HEK293 (cell line): Measurements from ENCODE around the gene RPS25.
A peak's percentile ranks its signal among the peaks of the same experiment; 100 is the strongest.

Source experiments
- CTCF ChIA-PET: fragments of 350-600 bp; formaldehyde crosslinking; extraction: SDS; loops from one replicate; lab custom pipeline; 2021; ENCODE audit warnings: antibody characterized with exemption; lab: Yijun Ruan, JAX
- POLR2A ChIA-PET: fragments of 300-600 bp; formaldehyde crosslinking; extraction: SDS; loops from one replicate; lab custom pipeline; 2020; ENCODE audit warnings: antibody characterized with exemption, inconsistent platforms; lab: Yijun Ruan, JAX
- H3K27ac ChIP-seq: fragments of 200-500 bp; sonication (Bioruptor generic); 2 replicates; pipeline ENCODE4 v1.5.1; 2014; ENCODE audit warnings: low read depth, low read length, control low read depth, inconsistent platforms; ENCODE audit errors: extremely low read depth
- H3K36me3 ChIP-seq, 2 experiments: fragments of 200-500 bp in 1 of 2; sonication (Bioruptor generic) in 1 of 2; 1 replicate in 1 of 2; 2 replicates in 1 of 2; pipeline ENCODE4 v1.5.1; 2014 to 2017; ENCODE audit warnings: inconsistent platforms in 2 of 2, low read length in 2 of 2; ENCODE audit not compliant: control insufficient read depth in 2 of 2, insufficient read depth in 1 of 2
- H3K4me1 ChIP-seq: fragments of 200-500 bp; sonication (Bioruptor generic); 2 replicates; pipeline ENCODE4 v1.5.1; 2014; ENCODE audit warnings: mild to moderate bottlenecking, low read length, inconsistent platforms; ENCODE audit not compliant: control insufficient read depth, insufficient read depth
- H3K4me3 ChIP-seq: 2 replicates; pipeline ENCODE4 v1.5.1; 2011; ENCODE audit warnings: low read depth, mild to moderate bottlenecking, control low read depth, low read length, moderate library complexity
- H3K9me3 ChIP-seq: fragments of 200-500 bp; sonication (Bioruptor generic); 2 replicates; pipeline ENCODE4 v1.5.1; 2014; ENCODE audit warnings: low read depth, low read length, inconsistent platforms; ENCODE audit not compliant: control insufficient read depth, insufficient read depth
- OSR2 ChIP-seq: fragments of 450-650 bp; formaldehyde crosslinking; IDR thresholded peaks from 2 replicates; pipeline ENCODE4 v1.5.1; 2016; ENCODE audit warnings: missing biosample characterization, missing genetic modification characterization
- REPIN1 ChIP-seq: fragments of 450-650 bp; formaldehyde crosslinking; IDR thresholded peaks from 2 replicates; pipeline ENCODE4 v1.5.1; 2017; ENCODE audit warnings: missing biosample characterization, missing genetic modification characterization, low read depth
- SP7 ChIP-seq: fragments of 450-650 bp; formaldehyde crosslinking; IDR thresholded peaks from 2 replicates; pipeline ENCODE4 v1.5.1; 2016; ENCODE audit warnings: missing biosample characterization, missing genetic modification characterization
- WT1 ChIP-seq: fragments of 450-650 bp; formaldehyde crosslinking; IDR thresholded peaks from 2 replicates; pipeline ENCODE4 v1.5.1; 2016; ENCODE audit warnings: missing biosample characterization, missing genetic modification characterization
- ZBTB17 ChIP-seq: fragments of 450-650 bp; formaldehyde crosslinking; IDR thresholded peaks from 2 replicates; pipeline ENCODE4 v1.5.1; 2016; ENCODE audit warnings: missing biosample characterization, missing genetic modification characterization
- ZFHX2 ChIP-seq: fragments of 450-650 bp; formaldehyde crosslinking; conservative IDR thresholded peaks from 2 replicates; pipeline ENCODE4 v1.5.1; 2016; ENCODE audit warnings: missing biosample characterization, missing genetic modification characterization
- ZNF112 ChIP-seq: fragments of 450-650 bp; formaldehyde crosslinking; IDR thresholded peaks from 2 replicates; pipeline ENCODE4 v1.5.0; 2017; ENCODE audit warnings: missing biosample characterization, missing genetic modification characterization
- ZNF132 ChIP-seq: fragments of 450-650 bp; formaldehyde crosslinking; IDR thresholded peaks from 2 replicates; pipeline ENCODE4 v1.5.1; 2017; ENCODE audit warnings: missing biosample characterization, missing genetic modification characterization, borderline replicate concordance
- ZNF155 ChIP-seq: fragments of 450-650 bp; formaldehyde crosslinking; IDR thresholded peaks from 2 replicates; pipeline ENCODE4 v1.5.1; 2016; ENCODE audit warnings: missing biosample characterization, missing genetic modification characterization
- ZNF184 ChIP-seq: fragments of 450-650 bp; IDR thresholded peaks from 2 replicates; pipeline ENCODE4 v1.5.1; 2018; ENCODE audit warnings: missing biosample characterization, mild to moderate bottlenecking, missing genetic modification characterization
- ZNF37A ChIP-seq: fragments of 450-650 bp; IDR thresholded peaks from 2 replicates; pipeline ENCODE4 v1.5.1; 2018; ENCODE audit warnings: missing biosample characterization, missing genetic modification characterization
- ZNF423 ChIP-seq: fragments of 450-650 bp; formaldehyde crosslinking; IDR thresholded peaks from 2 replicates; pipeline ENCODE4 v1.5.1; 2016; ENCODE audit warnings: missing biosample characterization, missing genetic modification characterization
- ZNF433 ChIP-seq: fragments of 450-650 bp; formaldehyde crosslinking; IDR thresholded peaks from 2 replicates; pipeline ENCODE4 v1.5.1; 2016; ENCODE audit warnings: missing biosample characterization, missing genetic modification characterization, low read depth
- ZNF701 ChIP-seq: fragments of 450-650 bp; formaldehyde crosslinking; IDR thresholded peaks from 2 replicates; pipeline ENCODE4 v1.5.1; 2016; ENCODE audit warnings: missing biosample characterization, missing genetic modification characterization
- ZNF776 ChIP-seq: fragments of 450-650 bp; formaldehyde crosslinking; IDR thresholded peaks from 2 replicates; pipeline ENCODE4 v1.5.0; 2017; ENCODE audit warnings: missing biosample characterization, missing genetic modification characterization, borderline replicate concordance
- ZNF792 ChIP-seq: fragments of 450-650 bp; formaldehyde crosslinking; IDR thresholded peaks from 2 replicates; pipeline ENCODE4 v1.5.1; 2016; ENCODE audit warnings: missing biosample characterization, missing genetic modification characterization
- ZNF837 ChIP-seq: fragments of 450-650 bp; formaldehyde crosslinking; IDR thresholded peaks from 2 replicates; pipeline ENCODE4 v1.5.1; 2016; ENCODE audit warnings: missing biosample characterization, missing genetic modification characterization
- ZXDB ChIP-seq: fragments of 450-650 bp; formaldehyde crosslinking; IDR thresholded peaks from 2 replicates; pipeline ENCODE4 v1.5.1; 2016; ENCODE audit warnings: missing biosample characterization, missing genetic modification characterization
- TF ChIP-seq, protein P1 (sequence below): fragments of 450-650 bp; formaldehyde crosslinking; IDR thresholded peaks from 2 replicates; pipeline ENCODE4 v1.5.1; 2016; ENCODE audit warnings: missing biosample characterization, missing genetic modification characterization
- TF ChIP-seq, protein P2 (sequence below): fragments of 450-650 bp; formaldehyde crosslinking; IDR thresholded peaks from 2 replicates; pipeline ENCODE4 v1.5.1; 2016; ENCODE audit warnings: missing biosample characterization, missing genetic modification characterization
- TF ChIP-seq, protein P3 (sequence below): fragments of 450-650 bp; formaldehyde crosslinking; optimal IDR thresholded peaks from 2 replicates; pipeline ENCODE3; 2016; ENCODE audit warnings: missing biosample characterization, mild to moderate bottlenecking, missing genetic modification characterization

Gene RPS25

GRCh38 chr11:119025541-119025940 is 7.4 kb upstream of the RPS25 start:
- CTCF ChIA-PET = no interaction called here
- Histone ChIP-seq H3K36me3 (peaks cover 0 to 83% of the 10 kb centered on the region in 2 experiments; a peak in 2 of 3 replicates), H3K27ac (no peak overlapping the region), H3K9me3 (no peaks in the 10 kb centered on the region), H3K4me3 (no peak overlapping the region), H3K4me1 (no peaks in the 10 kb centered on the region)
- POLR2A ChIA-PET = interaction anchor here (1.0 to 1.9 kb wide), 3 partner anchors 10 to 71 kb away, joined by 4 to 6 read pairs (median 4); no protein-coding TSS in a partner anchor
- TF ChIP-seq, protein P1, sequence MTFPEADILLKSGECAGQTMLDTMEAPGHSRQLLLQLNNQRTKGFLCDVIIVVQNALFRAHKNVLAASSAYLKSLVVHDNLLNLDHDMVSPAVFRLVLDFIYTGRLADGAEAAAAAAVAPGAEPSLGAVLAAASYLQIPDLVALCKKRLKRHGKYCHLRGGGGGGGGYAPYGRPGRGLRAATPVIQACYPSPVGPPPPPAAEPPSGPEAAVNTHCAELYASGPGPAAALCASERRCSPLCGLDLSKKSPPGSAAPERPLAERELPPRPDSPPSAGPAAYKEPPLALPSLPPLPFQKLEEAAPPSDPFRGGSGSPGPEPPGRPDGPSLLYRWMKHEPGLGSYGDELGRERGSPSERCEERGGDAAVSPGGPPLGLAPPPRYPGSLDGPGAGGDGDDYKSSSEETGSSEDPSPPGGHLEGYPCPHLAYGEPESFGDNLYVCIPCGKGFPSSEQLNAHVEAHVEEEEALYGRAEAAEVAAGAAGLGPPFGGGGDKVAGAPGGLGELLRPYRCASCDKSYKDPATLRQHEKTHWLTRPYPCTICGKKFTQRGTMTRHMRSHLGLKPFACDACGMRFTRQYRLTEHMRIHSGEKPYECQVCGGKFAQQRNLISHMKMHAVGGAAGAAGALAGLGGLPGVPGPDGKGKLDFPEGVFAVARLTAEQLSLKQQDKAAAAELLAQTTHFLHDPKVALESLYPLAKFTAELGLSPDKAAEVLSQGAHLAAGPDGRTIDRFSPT (tag by site-specific recombination) = no peak
- TF ChIP-seq REPIN1 (tag by site-specific recombination) = no peak
- TF ChIP-seq ZNF423 (tag by site-specific recombination) = no peak
- TF ChIP-seq ZNF112 = no peak
- no peak for TF ChIP-seq ZFHX2 (tag by site-specific recombination)
- TF ChIP-seq ZNF701 (tag by site-specific recombination) = no peak
- TF ChIP-seq ZBTB17 = no peak
- TF ChIP-seq, protein P2, sequence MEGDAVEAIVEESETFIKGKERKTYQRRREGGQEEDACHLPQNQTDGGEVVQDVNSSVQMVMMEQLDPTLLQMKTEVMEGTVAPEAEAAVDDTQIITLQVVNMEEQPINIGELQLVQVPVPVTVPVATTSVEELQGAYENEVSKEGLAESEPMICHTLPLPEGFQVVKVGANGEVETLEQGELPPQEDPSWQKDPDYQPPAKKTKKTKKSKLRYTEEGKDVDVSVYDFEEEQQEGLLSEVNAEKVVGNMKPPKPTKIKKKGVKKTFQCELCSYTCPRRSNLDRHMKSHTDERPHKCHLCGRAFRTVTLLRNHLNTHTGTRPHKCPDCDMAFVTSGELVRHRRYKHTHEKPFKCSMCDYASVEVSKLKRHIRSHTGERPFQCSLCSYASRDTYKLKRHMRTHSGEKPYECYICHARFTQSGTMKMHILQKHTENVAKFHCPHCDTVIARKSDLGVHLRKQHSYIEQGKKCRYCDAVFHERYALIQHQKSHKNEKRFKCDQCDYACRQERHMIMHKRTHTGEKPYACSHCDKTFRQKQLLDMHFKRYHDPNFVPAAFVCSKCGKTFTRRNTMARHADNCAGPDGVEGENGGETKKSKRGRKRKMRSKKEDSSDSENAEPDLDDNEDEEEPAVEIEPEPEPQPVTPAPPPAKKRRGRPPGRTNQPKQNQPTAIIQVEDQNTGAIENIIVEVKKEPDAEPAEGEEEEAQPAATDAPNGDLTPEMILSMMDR (tag by site-specific recombination) = no peak

- Histone ChIP-seq H3K9me3 (no peaks in the 10 kb centered on the region), H3K4me3 (no peak overlapping the region), H3K27ac (no peak overlapping the region), H3K4me1 (no peaks in the 10 kb centered on the region)
- 0 out of 2 replicates have a peak, but pooled peaks have one; percentile 28 for TF ChIP-seq ZFHX2 (tag by site-specific recombination)
- TF ChIP-seq OSR2 = no peak
- TF ChIP-seq ZNF184 (tag by site-specific recombination) = no peak
- TF ChIP-seq ZNF837 (tag by site-specific recombination) = no peak
- TF ChIP-seq, all 188 proteins: peak for 1
- CTCF ChIA-PET = no interaction called here
- peaks cover 0 to 85% of the 10 kb centered on the region in 2 experiments; a peak in 2 of 3 replicates for H3K36me3 ChIP-seq
- POLR2A ChIA-PET = interaction anchor here (1.0 to 1.9 kb wide), 3 partner anchors 11 to 71 kb away, joined by 4 to 6 read pairs (median 4); no protein-coding TSS in a partner anchor
Measured at GRCh38 chr11:119025099-119025473, 6.9 kb upstream of the RPS25 start.

GRCh38 chr11:119024430-119025098 is 6.4 kb upstream of the RPS25 start:
- H3K4me3 ChIP-seq = no peak overlapping the region
- H3K36me3 ChIP-seq = peaks cover 0 to 88% of the 10 kb centered on the region in 2 experiments; a peak in 2 of 3 replicates
- no peaks in the 10 kb centered on the region for H3K4me1 ChIP-seq
- no peak overlapping the region for H3K27ac ChIP-seq
- no peaks in the 10 kb centered on the region for H3K9me3 ChIP-seq
- CTCF ChIA-PET = interaction anchor here (1.1 kb wide), 1 partner anchor 118 kb away, joined by 3 read pairs; no protein-coding TSS in a partner anchor
- POLR2A ChIA-PET = interaction anchor here (1.0 to 1.9 kb wide), 3 partner anchors 11 to 72 kb away, joined by 4 to 6 read pairs (median 4); no protein-coding TSS in a partner anchor
- TF ChIP-seq ZXDB (tag by site-specific recombination) = no peak
- TF ChIP-seq ZNF37A (tag by site-specific recombination) = no peak
- TF ChIP-seq ZNF132 (tag by site-specific recombination) = no peak
- TF ChIP-seq ZNF155 = no peak
- no peak for TF ChIP-seq ZNF433 (tag by site-specific recombination)
- TF ChIP-seq ZNF792 (tag by site-specific recombination) = no peak
- TF ChIP-seq WT1 (tag by site-specific recombination) = no peak
- TF ChIP-seq SP7 = no peak
- no peak for TF ChIP-seq ZNF776 (tag by site-specific recombination)
- TF ChIP-seq, protein P3, sequence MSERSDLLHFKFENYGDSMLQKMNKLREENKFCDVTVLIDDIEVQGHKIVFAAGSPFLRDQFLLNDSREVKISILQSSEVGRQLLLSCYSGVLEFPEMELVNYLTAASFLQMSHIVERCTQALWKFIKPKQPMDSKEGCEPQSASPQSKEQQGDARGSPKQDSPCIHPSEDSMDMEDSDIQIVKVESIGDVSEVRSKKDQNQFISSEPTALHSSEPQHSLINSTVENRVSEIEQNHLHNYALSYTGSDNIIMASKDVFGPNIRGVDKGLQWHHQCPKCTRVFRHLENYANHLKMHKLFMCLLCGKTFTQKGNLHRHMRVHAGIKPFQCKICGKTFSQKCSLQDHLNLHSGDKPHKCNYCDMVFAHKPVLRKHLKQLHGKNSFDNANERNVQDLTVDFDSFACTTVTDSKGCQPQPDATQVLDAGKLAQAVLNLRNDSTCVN = no peak
- no peak for TF ChIP-seq OSR2
